HG03432 (cell line): ENCODE results near the gene GPR55.
A peak's percentile ranks its signal among the peaks of the same experiment; 100 is the strongest.

ENCODE experiments used
- ATAC-seq: cut with Tn5 transposase; IDR thresholded peaks from one replicate; pipeline ENCODE4 v1.9.1; 2021; ENCODE audit warnings: mild to moderate bottlenecking, moderate library complexity; ENCODE audit not compliant: unreplicated experiment

GPR55 gene

DNA sequence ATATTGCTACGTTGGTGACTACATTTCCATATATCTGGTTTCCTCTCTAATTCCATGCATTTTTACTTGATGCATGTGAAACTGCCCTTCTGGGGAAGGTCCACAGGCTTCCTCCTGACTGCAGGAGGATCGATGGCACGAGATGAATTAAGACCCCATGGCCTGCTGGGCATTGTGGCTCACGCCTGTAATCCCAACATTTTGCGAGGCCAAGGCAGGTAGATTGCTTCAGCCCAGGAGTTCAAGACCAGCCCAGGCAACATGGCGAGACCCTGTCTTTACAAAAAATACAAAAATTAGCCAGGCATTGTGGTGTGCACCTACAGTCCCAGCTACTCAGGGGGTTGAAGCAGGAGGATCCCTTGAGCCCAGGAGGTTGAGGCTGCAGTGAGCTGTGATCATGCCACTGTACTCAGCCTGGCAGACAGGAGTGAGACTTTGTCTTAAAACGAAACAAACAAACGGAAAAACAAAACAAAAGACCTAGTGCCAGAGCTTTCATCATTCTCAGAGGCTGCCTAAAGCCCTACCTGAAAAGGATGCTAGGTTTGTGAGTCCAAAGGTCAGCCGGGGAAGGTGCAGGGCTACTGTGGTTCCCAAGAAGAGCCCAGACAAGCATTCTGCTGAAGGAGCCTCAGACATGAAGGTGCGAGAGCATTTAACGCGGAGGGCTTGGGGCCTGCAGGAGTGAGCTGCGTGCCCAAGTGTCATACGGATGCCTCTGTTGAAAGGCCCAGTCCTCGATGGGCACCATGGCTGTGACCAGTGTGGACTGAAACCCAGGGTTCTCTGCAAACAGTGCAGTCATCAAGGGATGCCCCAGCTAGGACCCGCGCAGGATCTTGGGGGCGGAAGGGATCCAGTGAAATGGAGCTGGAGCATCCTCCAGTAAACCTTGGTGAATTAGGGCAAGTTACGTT lies 21.6 kb downstream of the GPR55 start:
- no peak for ATAC-seq

DNA sequence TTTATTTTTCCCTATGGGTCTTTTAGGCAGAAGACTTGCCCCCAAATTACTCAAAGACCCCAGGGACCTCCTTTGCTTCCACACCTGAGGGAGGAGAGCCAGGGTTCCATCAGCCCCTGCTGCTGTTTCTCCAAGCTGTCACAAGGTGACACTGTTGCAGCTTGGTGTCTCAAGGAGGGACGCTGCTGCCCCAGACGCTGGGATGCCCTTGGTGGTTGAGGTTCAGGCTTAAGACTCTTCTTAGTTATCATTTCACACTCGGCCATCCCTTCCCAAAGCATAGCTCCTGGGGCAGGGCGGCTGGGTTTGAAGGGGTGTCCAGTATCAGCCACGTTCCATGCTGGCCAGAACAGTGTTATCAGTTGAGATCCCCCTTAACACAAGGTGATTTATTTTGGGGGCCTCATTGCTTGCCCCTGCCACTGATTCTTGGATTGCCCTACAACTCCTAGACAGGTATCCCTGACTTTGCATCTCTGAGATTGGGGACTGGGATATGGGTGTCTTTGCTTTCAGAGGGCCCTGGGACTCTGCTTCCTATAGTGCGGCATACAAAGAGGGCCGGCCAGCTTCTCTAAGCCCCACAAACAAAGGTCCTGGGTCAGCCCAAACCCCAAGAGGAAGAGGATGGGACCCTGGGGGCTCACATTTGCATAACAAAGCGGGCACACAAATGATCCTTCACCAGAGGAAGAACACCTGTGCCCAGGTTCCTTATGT lies 22.7 kb downstream of the GPR55 start:
- ATAC-seq, result peak; percentile 71

DNA sequence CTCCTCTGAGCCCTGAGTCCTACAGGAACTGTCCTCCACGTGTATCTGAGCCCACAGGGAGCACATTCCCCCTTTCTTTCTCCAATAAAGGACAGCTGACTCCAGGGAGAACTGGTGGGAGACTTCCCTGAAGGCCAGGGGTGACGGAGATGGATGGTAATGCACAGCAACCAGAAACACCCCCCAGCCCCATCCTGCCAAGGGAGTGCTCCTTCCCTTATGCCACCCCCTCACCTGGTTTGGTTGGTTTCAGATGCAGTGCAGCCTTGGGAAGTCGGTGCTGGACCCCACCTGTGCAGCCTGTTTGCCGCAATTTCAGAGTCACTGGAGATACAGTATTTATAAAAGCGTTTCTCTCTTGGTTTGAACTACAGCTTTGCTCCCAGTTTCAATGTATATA lies 24.0 kb downstream of the GPR55 start:
- no peak for ATAC-seq

DNA sequence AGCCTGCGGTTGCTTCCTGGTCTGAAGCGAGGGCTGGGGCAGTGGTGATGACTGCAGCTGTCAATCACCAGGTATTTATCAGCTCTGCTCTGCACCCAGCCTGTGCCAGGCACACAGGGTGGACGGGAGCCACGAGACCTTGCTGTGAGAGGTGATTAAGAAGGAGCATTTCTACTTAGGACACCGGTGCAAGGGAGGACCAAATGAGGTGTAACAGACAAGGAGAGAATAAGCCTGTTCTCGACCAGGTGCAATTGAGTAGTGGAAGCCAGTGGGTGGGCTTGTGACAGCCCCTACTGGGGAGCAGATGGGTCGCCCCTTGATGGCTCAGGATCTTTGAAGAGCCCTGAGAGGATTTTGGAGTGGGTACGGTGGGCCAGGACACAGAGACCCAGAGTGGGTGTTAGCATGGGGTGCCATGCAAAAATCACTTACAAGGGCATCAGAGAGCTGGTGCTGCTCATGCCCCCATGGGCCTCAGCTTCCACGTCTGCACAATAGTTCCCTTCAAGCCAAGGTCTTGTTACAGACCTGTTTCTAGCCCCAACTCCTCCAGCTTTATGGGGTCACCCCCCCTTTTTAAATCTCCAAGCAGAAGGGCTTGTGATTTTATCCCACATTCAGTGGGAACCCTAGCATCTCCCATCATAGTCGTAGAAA lies 24.6 kb downstream of the GPR55 start:
- ATAC-seq, result no peak

DNA sequence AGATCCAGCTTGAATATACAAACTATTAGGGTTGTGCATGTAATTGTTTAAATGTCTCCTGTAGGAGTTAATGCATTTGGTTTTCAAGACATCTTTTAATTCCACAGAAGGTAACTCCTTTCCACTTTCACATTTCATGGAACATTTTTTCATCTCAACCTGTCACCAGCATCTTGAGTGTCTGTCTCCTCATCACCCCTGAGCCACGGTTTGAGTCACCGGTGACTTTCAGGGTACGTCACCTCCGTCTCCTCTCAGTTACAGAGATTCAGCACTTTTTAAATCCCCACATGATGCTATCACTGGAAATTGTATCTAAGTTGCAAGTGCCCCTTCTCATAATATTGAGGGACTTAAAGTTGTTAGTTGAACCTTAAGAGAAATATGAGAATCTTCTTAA lies 25.3 kb downstream of the GPR55 start:
- no peak for ATAC-seq

DNA sequence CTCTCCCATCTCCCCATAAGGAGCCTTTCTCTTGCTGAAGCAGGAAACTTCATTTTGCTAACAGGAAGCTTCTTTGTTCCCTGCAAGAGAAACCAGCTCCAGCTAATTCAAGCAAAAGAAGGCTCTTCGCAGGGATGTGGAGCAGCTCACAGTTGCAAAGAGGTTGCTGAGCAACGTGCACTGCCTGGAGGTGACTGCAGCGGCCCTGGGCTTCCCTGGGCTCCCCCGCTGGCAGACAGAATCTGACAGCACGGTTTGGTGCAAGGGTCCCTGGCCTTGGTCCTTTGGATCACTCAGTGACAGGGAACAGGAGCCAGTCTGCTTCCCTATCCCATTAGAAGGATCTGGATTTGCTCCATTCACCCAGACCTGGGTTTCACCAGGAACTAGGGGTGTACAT lies 25.8 kb downstream of the GPR55 start:
- ATAC-seq, result no peak

DNA sequence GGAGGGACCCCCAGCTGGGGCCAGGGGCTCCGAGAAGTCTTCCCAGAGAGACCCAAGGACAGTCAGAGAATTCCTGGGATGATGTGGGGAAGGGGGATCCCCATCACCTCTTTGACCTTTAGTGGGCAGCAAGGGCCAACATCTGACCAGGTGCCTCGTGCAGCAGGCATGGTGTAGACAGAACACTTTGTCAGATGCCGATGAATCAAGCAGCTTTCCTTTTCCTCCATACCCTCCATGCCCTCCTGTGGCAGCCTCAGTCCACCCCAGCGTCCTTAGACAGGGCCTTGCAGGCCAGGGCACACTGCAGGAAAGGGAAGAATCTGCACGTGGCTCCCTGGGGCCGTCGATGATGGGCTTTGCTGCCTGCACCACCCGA lies 26.3 kb downstream of the GPR55 start:
- ATAC-seq, result no peak

DNA sequence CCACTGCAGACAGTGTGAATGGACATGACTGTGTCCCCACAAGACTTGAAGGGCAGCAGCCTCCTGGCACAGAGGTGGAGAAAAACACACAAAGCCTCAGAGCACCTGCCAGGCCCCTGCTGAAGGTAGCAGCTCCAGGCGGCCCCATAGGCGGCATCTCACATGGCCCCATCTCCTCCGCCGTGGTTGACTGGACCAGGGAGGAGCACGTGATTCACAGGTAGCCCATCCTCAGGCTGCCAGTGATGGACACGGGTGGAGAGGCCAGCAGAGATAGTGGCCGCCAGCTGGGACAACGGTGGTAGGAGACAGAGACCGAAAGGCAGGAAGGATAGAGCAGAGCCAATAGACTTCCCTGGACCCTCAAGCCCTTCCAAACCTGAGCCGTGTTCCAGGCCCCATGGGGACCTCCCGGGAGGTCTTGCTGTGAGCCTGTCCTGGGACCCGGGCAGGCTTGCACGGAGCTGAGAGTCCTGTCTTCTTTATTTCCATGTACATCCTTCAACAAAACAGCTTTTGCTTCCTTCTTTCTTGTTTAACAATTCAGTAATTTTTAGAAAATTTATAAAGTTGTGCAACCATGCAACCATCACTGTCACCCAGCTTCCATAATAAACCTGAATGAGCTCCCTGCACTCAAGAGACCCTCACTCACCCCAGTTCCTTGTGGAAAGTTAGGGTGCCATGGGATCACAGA lies 26.9 kb downstream of the GPR55 start:
- no peak for ATAC-seq

DNA sequence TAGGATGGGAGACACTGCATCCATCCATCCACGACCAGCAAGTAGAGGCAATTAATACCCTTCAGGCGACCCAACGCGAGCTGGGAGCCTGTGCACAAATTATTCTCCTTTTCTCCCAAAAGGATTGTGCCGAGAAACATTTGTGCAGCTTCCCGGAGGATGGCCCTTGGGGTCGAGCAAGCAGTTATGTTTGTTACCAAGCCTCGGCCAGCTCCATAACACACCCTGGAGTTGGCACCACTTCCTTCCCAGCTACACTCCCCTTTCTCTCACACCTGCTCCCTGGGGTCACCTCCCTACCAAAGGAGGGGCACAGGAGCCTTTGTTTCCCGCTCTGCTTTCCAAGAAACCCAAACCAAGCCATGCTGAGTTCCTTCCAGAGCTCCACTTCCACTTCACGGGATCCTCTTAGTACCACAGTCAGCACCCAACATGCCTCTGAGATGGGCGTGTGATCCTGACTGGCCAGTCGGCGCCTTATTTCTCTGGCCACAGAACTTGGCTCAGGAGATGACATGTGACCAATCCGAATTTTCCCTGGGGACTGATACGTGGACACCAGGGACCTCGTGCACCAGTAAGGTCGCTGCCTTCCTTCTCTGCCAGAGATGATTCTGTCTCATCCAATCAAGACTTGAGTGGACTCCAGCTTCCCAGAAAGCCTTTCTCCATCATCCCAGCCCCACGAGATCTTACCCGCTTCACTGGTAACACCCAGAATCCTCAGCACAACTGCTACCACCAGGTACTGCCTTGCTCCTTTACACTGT lies 28.5 kb downstream of the GPR55 start:
- no peak for ATAC-seq

DNA sequence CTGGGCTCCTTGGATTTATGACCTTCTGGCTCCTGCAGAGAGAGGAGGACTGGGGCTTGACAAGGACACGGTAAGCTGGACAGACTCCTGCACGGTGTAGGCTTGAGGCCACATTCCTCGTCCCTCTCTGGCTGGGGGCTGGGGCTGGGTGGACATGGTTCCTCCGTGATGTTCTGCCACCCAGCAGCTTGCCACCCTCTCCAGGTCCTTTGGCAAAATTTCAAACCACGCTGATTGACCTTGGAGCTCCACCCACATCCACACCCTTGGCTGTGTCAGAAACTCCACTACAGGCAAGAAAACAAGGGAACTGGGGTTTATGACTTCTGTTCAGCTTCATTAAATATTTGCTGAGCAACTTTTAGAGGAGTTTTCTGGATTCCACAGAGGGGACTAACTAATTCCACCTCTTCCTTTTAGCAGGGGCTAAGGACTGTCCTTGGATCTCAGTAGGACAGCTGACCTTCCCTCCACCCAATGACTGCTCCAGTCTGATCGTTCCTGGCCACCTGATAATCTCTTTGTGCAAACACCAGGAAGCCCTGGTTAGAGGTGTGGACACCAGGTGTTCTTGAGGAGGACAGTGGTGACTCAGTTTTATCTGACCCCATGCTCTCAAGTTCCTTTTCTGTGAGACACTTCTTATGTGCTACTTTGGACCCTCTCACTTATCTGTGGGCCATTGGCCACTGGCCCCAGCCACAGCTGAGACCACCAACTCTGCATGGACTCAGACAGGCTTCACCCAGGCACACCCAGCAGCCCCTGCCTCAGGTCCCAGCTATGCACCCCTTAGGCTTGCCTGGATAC lies 29.3 kb downstream of the GPR55 start:
- no peak for ATAC-seq

DNA sequence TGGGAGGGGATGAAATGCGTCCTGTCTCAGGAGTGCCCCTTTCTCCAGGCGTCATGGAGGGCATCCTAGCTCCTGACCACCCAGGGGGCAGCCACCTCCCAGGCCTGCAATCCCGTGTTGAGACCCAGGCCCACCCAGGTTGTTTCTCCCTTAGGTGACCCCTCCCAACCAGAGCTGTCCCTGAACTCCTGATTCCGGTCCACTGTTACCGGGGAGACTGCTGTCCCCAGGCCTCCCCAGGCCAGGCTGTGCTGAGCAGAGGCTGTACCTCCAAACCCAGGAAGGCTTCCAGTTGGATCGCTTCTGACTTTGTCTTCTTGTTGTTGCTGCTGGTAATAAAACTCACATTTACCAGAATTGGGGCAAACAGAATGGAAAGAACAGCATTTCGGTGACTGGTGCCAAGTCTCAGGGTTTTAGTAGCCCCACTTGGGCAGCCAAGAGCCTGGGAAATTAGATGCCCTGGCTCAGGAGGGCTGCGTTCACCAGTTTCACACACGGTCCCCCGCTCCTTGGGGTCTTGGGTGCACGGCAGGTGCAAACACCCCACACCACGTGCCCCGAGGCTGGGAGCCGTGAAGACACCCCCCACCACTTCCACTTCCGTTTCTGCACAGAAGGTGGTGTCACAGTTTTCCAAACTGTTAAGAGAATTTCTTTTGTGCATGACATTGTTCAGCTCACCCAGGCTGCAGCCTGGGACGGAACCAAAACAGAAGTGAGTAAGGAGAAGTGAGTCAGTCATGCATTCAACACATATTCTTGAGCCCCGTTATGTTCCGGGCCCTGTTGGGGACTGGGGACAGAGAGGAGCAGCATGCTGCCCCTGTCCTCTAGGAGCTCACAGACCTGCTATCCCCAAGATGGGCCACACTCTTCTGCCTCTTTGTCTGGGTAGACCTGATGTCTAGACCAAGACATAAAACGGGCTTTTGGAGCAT lies 30.9 kb downstream of the GPR55 start:
- no peak for ATAC-seq

DNA sequence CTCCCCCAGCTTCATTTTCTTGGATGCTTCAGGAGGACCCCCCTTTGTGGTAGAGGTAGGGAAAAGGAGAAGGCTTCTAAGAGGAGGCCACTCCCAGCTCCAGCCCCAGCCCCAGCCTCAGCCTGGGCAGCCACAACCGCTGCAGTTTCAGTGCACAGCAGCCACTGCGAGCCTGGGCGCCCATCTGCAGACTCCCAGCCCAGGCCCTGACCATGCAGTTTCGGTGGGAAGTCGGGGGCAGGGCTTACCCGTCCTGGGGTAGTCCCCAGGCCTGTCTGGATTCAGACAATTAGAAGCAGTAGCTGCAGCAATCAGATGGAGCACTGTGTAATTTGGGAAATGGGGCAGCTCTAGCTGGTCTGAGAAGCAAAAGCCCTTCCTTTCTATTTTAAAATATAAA lies 31.7 kb downstream of the GPR55 start:
- ATAC-seq, result peak; percentile 86

DNA sequence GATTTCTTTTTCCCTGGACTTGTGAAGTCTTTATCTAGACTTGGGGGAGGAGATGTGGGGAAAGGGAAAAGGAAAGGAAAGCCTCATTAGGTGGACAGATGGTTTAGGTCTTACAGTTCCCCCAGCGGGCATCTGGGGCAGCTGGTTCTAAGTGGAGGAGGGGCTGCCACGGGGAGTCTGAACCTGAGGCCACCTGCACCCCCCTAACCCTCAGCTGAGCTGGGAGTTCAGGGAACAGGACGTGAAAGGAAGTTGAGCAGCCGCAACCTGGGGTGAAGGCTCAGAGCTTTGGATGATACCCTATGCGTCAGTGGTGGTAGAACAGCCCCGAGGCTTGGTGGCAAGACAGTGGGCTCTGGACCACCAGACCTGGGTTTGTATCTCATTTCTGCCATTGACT lies 33.5 kb downstream of the GPR55 start:
- no peak for ATAC-seq

DNA sequence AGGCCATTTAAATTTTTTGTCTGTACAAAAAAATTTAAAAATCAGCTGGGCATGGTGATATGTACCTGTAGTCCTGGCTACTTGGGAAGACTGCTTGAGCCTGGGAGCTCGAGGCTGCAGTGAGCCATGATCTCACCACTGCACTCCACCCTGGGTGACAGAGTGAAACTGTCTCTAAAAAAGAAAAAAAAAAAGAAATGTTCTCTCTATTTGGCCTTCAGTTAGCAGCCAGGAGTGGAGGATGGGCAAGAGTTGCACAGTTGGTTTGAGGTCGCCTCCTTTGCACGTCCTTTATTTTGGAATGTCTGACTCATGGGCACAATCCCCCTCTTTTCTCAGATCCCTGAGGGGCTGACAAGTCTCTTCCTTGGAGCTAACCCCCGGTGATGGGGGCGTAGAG lies 34.0 kb downstream of the GPR55 start:
- ATAC-seq, result no peak

DNA sequence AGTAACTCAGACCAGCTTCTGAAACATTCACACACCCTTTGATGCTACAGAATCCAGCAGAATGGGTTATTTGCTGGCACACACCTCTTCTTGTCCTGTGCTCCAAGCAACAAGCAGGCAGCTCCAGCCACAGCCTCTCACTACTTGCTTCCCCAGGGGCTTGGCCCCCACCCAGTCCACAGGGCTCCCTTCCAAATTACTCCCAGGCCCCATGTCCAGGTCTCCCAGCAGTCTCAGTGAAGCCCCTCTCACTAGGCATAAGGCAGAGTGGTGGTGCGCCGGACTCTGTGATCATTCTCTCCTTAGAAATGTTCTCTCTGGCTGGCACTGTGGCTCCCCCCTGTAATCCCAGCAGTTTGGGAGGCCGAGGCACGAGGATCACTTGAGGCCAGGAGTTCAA lies 34.4 kb downstream of the GPR55 start:
- ATAC-seq, result no peak

DNA sequence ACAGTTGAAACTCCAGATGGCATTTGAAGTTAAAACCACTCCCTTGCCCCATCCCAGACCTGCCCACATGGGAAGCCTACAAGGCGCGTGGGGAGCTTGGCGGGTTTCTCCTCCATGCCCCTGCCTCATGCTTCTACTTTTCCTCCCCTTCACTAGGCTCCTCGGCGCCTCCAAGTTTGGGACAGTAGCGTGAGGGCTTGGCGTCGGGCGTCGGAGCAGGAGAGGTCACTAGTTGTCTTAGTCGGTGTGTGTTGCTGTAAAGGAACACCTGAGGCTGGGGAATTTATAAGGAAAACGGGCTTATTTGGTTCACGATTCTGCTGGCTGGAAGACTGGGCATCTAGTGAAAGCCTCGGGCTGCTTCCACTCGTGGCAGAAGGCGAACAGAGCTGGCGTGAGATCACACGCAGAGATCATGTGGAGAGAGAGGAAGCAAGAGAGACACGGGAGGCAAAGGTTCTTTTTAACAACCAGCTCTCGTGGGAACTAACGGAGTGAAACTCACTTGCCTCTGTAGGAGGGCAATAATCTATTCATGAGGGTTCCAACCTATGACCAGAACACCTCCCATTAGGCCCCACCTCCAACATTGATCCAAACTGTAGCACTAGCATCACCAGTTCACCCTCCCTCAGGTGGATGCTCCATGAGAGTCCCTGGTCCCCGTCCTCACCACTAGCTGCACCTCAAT lies 35.0 kb downstream of the GPR55 start:
- no peak for ATAC-seq

DNA sequence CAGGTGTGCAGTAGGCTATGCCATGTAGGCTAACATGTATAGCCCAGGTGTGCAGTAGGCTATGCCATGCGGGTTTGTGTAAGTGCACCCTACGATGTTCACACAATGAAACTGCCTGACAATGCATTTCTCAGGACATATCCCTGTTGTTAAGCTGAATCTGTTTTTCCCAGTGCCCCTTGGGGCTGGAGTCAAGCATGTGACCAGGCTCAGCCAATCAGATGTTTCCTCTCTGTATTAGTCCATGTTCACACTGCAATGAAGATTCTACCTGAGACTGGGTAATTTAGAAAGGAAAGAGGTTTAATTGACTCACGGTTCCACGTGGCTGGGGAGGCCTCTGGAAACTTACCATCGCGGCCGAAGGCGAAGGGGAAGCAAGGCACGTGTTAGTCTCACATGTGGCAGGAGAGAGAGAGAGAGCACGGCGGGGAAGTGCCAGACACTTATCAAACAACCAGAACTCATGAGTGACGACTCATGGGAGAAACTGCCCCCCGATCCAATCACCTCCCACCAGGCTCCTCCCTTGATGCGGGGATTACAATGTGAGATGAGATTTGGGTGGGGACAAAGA lies 36.1 kb downstream of the GPR55 start:
- no peak for ATAC-seq

DNA sequence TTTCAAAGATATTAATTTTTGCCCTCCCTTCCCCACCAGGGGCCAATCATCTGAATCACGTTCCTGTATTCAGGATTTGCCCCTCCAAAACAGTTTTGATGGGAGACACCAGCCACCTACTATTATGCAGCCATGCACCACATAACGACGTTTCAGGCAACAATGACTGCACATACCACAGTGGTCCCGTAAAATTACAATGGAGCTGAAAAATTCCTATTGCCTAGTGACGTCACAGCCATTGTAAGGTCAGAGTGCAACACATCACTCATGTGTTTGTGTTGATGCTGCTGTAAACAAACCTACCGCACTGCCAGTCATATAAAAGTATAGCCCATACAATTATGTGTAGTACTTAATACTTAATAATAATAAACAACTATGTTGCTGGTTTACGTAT lies 37.7 kb downstream of the GPR55 start:
- no peak for ATAC-seq
